Measurements from ENCODE around the gene ESYT2. TPM values are rescaled to one million over a fixed set of nuclear protein-coding genes. Genes with fewer than 3 reads are reported as not detected.
"Not testable (repeated sequence)": the region's sequence is repeated elsewhere in the genome, so short reads cannot be mapped to it uniquely, and the experiment has no call there.

Gene ESYT2
- total RNA-seq, 2 donors from 2014 or later, result 104 to 113 TPM

DNA sequence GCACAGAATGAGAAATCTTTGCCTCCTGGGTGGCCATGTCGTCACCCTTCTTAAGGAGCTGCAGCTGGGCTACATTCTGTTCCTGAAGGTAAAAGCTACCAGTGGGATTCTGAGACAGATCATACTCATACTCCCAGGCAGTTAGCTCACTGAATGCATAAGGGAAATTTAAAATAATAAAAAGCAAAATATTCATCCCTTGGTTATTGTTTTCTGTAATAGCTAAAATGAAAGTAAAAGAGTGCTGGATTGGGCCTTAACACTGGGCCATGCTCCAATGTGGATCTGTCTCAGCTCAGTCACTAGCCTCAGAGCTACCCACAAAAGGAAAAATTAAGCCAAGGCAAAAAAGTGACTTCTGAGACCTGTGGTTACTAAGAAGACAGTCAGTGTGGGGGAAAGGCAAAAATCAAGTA is 18.1 kb upstream of the ESYT2 start:
- H3K4me3 Mint-ChIP-seq, result peak overlapping the region; percentile 86
- no peak for DNase-seq
- peaks cover 11% of the 10 kb centered on the region for H3K4me1 Mint-ChIP-seq
- peak overlapping the region; percentile 87 for H3K27ac Mint-ChIP-seq
- H3K27me3 Mint-ChIP-seq, result no peaks in the 10 kb centered on the region
- H3K9me3 ChIP-seq (ENCODE audit: control insufficient read depth, low read length, poor library complexity, severe bottlenecking), result no peaks in the 10 kb centered on the region
- ATAC-seq, result peak; percentile 65
- no peaks in the 10 kb centered on the region for H3K36me3 Mint-ChIP-seq (ENCODE audit: low read depth)

DNA sequence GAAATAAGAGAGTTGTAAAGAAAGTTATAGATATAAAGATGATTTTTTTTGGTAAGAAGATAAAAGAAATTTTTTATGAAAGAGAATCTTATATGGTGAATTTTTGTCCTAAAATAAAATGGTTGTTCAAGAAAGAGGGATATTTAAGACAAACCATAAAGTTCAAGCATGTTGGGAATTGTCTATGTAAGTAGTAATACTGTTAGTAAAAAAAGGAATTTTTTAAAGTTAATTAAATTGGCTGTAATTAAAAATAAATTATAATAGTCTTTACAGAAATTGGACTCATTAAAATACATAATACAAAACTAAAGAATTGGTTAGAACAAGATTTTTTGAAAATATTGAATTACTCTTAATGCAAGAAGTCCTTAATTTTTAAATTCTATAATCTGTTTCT is 17.0 kb upstream of the ESYT2 start:
- Mint-ChIP-seq H3K4me1 (peaks cover 13% of the 10 kb centered on the region), H3K27me3 (no peaks in the 10 kb centered on the region), H3K36me3 (ENCODE audit: low read depth) (no peaks in the 10 kb centered on the region), H3K27ac (peak overlapping the region; percentile 87), H3K4me3 (no peak overlapping the region)
- H3K9me3 ChIP-seq (ENCODE audit: control insufficient read depth, low read length, poor library complexity, severe bottlenecking), result no peaks in the 10 kb centered on the region
- ATAC-seq, result no peak
- DNase-seq, result no peak

DNA sequence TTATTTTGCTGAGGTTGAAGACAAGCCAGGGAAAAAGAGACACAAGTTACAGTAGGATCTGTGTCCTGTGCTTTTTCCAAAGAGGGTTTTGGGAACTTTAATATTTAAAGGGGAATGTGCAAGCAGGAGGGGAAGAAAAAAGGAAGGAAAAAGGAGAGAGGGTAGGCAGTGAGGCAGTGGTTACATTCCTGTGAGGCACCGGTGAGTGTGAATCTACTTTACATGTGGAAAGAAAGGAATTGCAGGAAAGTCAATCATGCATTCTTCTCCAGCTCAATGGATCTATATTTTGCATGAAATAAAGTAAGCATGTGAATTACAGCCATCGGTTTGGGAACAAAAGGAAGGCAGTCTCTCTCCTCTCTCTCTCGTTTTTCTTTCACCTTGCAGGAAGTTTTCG is 14.5 kb upstream of the ESYT2 start:
- peaks cover 13% of the 10 kb centered on the region for H3K4me1 Mint-ChIP-seq
- no peaks in the 10 kb centered on the region for H3K36me3 Mint-ChIP-seq (ENCODE audit: low read depth)
- DNase-seq (no peak), ATAC-seq (no peak)
- no peaks in the 10 kb centered on the region for H3K9me3 ChIP-seq (ENCODE audit: control insufficient read depth, low read length, poor library complexity, severe bottlenecking)
- no peak overlapping the region for H3K4me3 Mint-ChIP-seq
- no peak overlapping the region for H3K27ac Mint-ChIP-seq
- H3K27me3 Mint-ChIP-seq, result no peaks in the 10 kb centered on the region

DNA sequence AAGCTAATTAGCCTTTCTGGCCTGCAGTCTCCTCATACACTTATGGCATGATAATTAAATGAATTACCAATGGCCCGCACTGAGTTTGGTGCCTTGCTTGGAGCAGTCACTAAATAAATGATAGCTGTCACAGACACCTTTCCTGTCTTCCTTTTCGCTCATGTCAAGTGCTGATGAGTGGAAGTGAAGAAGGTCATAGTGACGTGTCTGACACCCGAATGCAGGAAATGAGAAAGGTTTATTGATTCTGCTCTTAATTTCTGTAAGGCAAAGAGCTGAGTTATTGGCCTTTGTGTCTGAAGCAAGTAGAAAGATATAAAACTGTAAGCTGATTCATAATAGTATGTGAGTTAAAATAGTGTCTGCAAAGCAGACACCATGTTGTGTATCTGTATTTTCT is 13.2 kb upstream of the ESYT2 start:
- DNase-seq (no peak), ATAC-seq (peak; percentile 41)
- H3K4me3 Mint-ChIP-seq, result no peak overlapping the region
- H3K36me3 Mint-ChIP-seq (ENCODE audit: low read depth), result no peaks in the 10 kb centered on the region
- H3K27ac Mint-ChIP-seq, result peak overlapping the region; percentile 32
- H3K4me1 Mint-ChIP-seq, result peaks cover 8% of the 10 kb centered on the region
- H3K27me3 Mint-ChIP-seq, result no peaks in the 10 kb centered on the region
- no peaks in the 10 kb centered on the region for H3K9me3 ChIP-seq (ENCODE audit: control insufficient read depth, low read length, poor library complexity, severe bottlenecking)

DNA sequence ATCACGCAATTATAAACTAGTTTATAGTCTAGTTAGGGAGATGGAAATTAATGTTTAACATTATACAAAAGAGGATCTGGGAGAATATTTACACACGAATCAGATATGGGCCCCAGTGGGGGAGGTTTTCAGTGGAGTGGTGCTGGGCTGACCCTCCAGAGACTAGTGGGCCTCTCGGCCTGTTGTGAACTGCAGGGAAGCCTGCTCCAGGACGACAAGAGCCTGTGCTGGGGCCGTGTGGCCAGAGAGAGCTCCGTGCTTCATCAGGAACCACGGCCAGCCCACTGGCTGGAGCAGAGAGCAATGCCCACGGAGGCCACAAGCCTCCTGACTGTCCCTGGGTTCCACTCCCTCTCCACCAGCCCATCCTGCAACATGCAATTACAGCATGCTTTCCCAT is 11.3 kb upstream of the ESYT2 start:
- Mint-ChIP-seq H3K27me3 (no peaks in the 10 kb centered on the region), H3K4me3 (no peak overlapping the region), H3K36me3 (ENCODE audit: low read depth) (no peaks in the 10 kb centered on the region), H3K4me1 (peaks cover 6% of the 10 kb centered on the region), H3K27ac (no peak overlapping the region)
- DNase-seq, result no peak
- no peaks in the 10 kb centered on the region for H3K9me3 ChIP-seq (ENCODE audit: control insufficient read depth, low read length, poor library complexity, severe bottlenecking)
- no peak for ATAC-seq

DNA sequence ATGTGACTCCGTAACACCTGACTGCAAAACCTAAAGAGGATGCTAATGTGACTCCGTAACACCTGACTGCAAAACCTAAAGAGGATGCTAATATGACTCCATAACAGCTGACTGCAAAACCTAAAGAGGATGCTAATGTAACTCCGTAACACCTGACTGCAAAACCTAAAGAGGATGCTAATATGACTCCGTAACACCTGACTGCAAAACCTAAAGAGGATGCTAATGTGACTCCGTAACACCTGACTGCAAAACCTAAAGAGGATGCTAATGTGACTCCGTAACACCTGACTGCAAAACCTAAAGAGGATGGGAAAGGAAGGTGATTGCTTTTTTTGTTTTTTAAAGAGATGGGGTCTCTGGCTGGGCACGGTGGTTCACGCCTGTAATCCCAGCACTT is 9.9 kb upstream of the ESYT2 start:
- not testable (repeated sequence) for ATAC-seq; H3K27ac Mint-ChIP-seq; H3K4me3 Mint-ChIP-seq; H3K9me3 ChIP-seq (ENCODE audit: control insufficient read depth, low read length, poor library complexity, severe bottlenecking); H3K36me3 Mint-ChIP-seq (ENCODE audit: low read depth); DNase-seq; H3K27me3 Mint-ChIP-seq
- peaks cover 13% of the 10 kb centered on the region for H3K4me1 Mint-ChIP-seq

DNA sequence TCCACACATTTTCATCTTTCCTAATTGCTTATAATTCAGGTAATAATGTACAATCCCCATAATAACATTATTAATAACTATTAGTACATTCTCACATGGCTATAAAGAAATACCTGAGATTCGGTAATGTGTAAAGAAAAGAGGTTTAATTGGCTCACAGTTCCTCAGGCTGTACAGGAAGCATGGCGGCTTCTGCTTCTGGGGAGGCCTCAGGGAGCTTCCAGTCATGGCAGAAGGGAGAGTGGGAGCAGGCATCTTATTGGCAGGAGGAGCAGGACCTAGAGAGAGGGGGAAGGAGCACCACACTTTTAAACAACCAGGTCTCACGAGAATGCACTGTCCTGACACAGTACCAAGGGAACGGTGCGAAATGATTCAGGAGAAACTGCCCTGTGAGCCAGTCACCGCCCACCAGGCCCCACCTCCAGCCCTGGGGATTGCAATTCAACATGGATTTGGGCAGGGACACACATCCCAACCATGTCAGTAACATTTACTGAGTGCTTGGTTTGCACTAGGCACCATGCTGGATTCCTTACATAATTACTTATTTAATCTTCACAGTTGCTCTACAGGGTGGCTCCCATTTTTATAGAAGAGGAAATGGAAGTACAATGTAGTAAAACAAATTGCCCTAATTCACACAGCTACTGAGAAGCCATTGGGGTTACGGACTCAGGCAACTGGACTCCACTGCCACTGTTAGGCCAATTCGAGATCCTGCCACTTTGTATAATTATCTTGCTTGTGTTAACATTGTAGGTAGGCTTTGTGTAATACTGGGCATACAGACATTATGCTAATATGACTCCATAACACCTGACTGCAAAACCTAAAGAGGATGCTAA is 8.7 kb upstream of the ESYT2 start:
- Mint-ChIP-seq H3K4me1 (peaks cover 13% of the 10 kb centered on the region), H3K4me3 (no peak overlapping the region), H3K36me3 (ENCODE audit: low read depth) (no peaks in the 10 kb centered on the region), H3K27ac (no peak overlapping the region), H3K27me3 (no peaks in the 10 kb centered on the region)
- ATAC-seq, result no peak
- H3K9me3 ChIP-seq (ENCODE audit: control insufficient read depth, low read length, poor library complexity, severe bottlenecking), result no peaks in the 10 kb centered on the region
- no peak for DNase-seq

DNA sequence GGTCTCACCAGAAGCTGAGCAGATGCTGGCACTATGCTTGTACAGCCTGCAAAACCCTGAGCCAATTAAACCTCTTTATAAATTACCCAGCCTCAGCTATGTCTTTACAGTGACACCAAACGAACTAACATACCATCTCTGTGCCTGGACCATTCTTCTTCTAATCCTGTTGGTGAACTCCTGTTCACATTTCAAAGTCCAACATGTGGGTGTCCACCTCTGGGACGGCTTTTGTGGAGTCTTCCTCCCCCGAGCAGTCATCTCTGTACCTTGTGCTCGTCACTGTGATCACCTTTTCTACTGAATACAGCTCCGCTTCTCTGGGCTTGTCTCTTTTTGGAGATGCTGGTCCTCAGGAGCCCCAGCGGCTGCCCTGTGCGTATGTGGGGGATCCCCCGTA is 7.4 kb upstream of the ESYT2 start:
- Mint-ChIP-seq H3K27ac (no peak overlapping the region), H3K4me1 (peaks cover 11% of the 10 kb centered on the region), H3K4me3 (no peak overlapping the region), H3K36me3 (ENCODE audit: low read depth) (no peaks in the 10 kb centered on the region), H3K27me3 (no peaks in the 10 kb centered on the region)
- no peak for ATAC-seq
- DNase-seq, result no peak
- H3K9me3 ChIP-seq (ENCODE audit: control insufficient read depth, low read length, poor library complexity, severe bottlenecking), result no peaks in the 10 kb centered on the region

DNA sequence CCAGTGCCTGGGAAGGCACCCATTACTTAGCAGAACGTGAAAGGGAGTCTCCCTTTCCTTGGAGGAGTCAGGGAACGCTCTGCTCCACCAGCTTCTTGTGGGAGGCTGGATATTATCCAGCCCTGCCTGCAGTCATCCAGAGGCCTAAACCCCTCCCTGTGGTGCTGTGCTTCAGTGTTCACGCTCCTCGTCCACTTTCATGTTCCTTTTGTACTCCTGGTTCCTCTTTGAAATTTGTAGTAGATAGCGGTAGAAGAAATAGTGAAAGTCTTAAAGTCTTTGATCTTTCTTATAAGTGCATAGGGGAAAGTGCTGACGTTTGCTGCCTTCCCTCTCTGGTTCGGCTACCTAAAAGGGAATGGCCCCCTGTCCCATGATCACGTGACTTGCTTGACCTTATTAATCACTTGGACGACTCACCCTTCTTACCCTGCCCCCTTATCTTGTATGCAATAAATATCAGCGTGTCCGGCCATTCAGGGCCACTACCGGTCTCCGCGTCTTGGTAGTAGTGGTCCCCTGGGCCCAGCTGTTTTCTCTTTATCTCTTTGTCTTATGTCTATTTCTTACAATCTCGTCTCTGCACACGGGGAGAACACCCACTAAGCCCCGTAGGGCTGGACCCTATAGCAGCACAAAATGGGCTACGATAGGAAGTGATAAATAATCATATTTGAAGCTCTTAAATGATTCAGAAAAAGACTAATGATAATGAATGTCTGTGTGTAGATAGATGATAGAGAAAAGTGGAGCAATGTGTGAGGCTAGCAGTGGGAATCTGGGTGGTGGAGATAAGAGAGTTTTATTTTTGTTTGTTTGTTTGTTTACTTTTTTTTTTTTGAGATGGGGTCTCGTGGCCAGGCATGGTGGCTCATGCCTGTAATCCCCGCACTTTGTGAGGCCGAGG is 5.8 kb upstream of the ESYT2 start:
- Mint-ChIP-seq H3K4me1 (peaks cover 12% of the 10 kb centered on the region), H3K36me3 (ENCODE audit: low read depth) (no peaks in the 10 kb centered on the region), H3K27ac (peak overlapping the region; percentile 32), H3K4me3 (no peak overlapping the region), H3K27me3 (no peaks in the 10 kb centered on the region)
- DNase-seq, result no peak
- ATAC-seq, result no peak
- no peaks in the 10 kb centered on the region for H3K9me3 ChIP-seq (ENCODE audit: control insufficient read depth, low read length, poor library complexity, severe bottlenecking)

DNA sequence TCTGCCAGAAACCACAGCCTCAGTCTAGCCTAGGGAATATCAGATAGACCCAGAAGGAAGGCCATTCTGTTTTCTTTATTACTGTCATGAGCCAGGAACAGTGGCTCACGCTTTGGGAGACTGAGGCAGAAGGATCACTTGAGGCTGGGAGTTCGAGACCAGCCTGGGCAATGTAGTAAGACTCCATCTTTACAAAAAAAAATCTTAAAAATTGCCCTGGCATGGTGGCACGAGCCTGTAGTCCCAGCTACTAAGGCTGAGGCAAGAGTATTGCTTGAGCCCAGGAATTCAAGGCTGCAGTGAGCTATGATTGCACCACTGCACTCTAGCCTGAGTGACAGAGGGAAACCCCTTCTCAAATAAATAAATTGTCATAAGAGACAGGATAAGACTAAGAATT is 3.7 kb upstream of the ESYT2 start:
- Mint-ChIP-seq H3K27ac (no peak overlapping the region), H3K4me3 (no peak overlapping the region), H3K36me3 (ENCODE audit: low read depth) (peaks cover 1% of the 10 kb centered on the region), H3K4me1 (peaks cover 13% of the 10 kb centered on the region), H3K27me3 (no peaks in the 10 kb centered on the region)
- DNase-seq (no peak), ATAC-seq (no peak)
- H3K9me3 ChIP-seq (ENCODE audit: control insufficient read depth, low read length, poor library complexity, severe bottlenecking), result no peaks in the 10 kb centered on the region

DNA sequence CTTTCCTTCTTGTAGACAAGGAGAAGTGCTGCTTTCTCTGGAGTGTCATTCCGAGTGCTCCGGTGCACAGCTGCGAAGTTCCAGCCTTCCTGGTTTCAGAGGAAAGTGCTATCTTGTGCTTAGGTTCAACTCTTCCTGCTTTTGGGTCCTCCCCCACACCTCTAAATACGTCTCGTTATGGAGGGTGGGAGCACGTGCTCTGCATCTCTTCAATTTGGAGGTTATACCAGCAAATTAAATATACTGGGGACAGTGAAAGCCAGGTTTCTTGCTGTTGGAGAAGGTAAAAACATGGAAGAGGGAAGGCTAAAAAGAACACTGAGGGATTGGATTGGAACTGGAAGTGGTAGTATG is 2.4 kb upstream of the ESYT2 start:
- peak overlapping the region; percentile 67 for H3K4me3 Mint-ChIP-seq
- DNase-seq (no peak), ATAC-seq (no peak)
- no peaks in the 10 kb centered on the region for H3K9me3 ChIP-seq (ENCODE audit: control insufficient read depth, low read length, poor library complexity, severe bottlenecking)
- no peak overlapping the region for H3K27ac Mint-ChIP-seq
- peaks cover 22% of the 10 kb centered on the region for H3K4me1 Mint-ChIP-seq
- H3K36me3 Mint-ChIP-seq (ENCODE audit: low read depth), result peaks cover 7% of the 10 kb centered on the region
- H3K27me3 Mint-ChIP-seq, result no peaks in the 10 kb centered on the region

DNA sequence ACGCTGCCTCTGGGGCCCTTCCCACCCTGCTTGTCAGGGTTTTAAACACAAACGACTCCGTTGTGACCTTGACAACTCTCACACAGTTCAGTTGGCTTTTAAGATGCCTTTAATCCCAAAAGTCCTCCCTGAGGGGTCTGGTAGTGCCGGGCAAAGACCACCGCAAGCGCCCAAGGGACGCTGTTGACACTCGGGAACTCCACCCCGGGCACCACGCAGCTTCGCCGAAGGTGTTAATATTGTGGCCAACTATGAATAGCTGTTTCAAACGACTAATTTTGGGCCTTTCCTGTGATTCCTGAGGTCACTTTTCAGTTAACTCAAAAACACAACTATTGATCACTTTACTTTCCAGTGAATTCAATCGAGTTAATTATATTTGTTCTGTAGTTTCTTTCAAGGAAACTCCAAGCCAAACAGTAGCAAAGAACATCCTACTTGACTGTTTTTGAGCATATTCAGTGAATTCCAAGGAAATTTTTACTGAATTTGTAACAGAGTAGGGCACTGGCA is 958 bp upstream of the ESYT2 start:
- no peak for DNase-seq
- peaks cover 23% of the 10 kb centered on the region for H3K4me1 Mint-ChIP-seq
- H3K4me3 Mint-ChIP-seq, result peak overlapping the region; percentile 95
- peaks cover 7% of the 10 kb centered on the region for H3K36me3 Mint-ChIP-seq (ENCODE audit: low read depth)
- H3K27me3 Mint-ChIP-seq, result no peaks in the 10 kb centered on the region
- peak overlapping the region; percentile 97 for H3K27ac Mint-ChIP-seq
- ATAC-seq, result no peak
- no peaks in the 10 kb centered on the region for H3K9me3 ChIP-seq (ENCODE audit: control insufficient read depth, low read length, poor library complexity, severe bottlenecking)

DNA sequence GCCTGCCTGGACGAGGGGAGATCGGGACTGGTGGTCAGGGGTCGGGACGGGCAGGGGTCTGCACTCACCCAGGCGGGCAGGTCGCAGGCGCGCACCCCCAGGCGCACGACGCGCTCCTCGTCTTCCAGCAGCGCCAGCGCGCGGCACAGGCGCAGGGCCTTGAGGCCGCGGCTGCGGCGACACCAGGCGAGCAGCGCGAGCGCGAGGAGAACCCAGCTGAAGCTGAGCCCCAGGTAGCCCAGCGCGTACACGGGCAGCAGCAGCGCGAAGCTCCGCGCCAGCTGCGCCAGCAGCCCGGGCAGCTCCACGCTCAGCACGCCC is 328 bp downstream of the ESYT2 start:
- peaks cover 26% of the 10 kb centered on the region for H3K4me1 Mint-ChIP-seq
- ATAC-seq (peak; percentile 55), DNase-seq (no peak)
- peaks cover 7% of the 10 kb centered on the region for H3K36me3 Mint-ChIP-seq (ENCODE audit: low read depth)
- H3K9me3 ChIP-seq (ENCODE audit: control insufficient read depth, low read length, poor library complexity, severe bottlenecking), result no peaks in the 10 kb centered on the region
- peak overlapping the region; percentile 95 for H3K4me3 Mint-ChIP-seq
- H3K27ac Mint-ChIP-seq, result peak overlapping the region; percentile 97
- no peaks in the 10 kb centered on the region for H3K27me3 Mint-ChIP-seq
